ENCODE results near the gene EPOP. TPM values are rescaled to one million over a fixed set of nuclear protein-coding genes. Genes with fewer than 3 reads are reported as not detected.

The EPOP gene
- total RNA-seq, 1 donor from 2014 or later: 8.0 TPM

DNA sequence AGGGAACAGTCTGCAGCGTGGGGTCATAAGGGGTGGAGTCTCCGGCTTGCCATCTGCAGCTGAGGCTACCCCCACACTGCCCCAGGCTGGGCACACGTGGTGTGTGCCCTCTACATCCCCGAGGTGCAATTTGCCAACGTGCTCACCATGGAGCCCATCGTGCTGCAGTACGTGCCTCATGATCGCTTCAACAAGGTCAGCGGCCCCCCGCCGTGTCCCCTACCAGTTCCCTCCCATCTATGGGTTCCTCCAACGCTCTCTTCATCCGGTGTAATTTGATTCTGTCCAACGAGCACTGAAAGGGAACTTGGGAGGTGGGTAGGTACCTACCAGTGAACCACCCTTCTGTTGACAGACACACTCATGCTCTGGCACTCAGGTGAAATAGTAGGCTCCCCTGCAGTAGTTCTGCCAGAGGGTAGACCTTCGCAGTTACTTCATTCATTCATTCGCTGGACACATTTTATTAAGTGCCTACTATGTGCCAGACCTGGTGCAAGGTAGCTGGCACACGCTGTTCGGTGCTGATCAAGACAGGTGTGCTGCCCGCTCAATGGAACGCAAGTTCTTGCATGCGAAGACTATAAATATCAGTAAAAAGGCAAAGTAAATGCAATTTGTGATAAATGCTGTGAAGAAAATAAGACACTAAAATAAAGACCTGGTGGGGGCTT is 33.1 kb upstream of the EPOP start:
- no peak for DNase-seq (ENCODE audit: low spot score)
- H3K4me3 ChIP-seq: no peak overlapping the region
- Mint-ChIP-seq H3K4me3 (peak overlapping the region; percentile 89), H3K9me3 (no peaks in the 10 kb centered on the region), H3K27me3 (ENCODE audit: insufficient read depth, low read depth) (peaks cover 7% of the 10 kb centered on the region), H3K36me3 (peaks cover 4% of the 10 kb centered on the region), H3K27ac (no peak overlapping the region), H3K4me1 (peaks cover 47% of the 10 kb centered on the region)
- peaks cover 20% of the 10 kb centered on the region for H3K4me1 ChIP-seq
- peaks cover 63% of the 10 kb centered on the region for H4K20me1 ChIP-seq (ENCODE audit: low read depth)
- peaks cover 48% of the 10 kb centered on the region for H3K27me3 ChIP-seq
- no peaks in the 10 kb centered on the region for H3K79me2 ChIP-seq (ENCODE audit: low read depth)
- no peak for TF ChIP-seq EZH2phosphoT487 (IDR thresholded peaks at IDR 0.05)
- no peak for TF ChIP-seq EZH2 (IDR thresholded peaks at IDR 0.05)
- TF ChIP-seq, protein P1, sequence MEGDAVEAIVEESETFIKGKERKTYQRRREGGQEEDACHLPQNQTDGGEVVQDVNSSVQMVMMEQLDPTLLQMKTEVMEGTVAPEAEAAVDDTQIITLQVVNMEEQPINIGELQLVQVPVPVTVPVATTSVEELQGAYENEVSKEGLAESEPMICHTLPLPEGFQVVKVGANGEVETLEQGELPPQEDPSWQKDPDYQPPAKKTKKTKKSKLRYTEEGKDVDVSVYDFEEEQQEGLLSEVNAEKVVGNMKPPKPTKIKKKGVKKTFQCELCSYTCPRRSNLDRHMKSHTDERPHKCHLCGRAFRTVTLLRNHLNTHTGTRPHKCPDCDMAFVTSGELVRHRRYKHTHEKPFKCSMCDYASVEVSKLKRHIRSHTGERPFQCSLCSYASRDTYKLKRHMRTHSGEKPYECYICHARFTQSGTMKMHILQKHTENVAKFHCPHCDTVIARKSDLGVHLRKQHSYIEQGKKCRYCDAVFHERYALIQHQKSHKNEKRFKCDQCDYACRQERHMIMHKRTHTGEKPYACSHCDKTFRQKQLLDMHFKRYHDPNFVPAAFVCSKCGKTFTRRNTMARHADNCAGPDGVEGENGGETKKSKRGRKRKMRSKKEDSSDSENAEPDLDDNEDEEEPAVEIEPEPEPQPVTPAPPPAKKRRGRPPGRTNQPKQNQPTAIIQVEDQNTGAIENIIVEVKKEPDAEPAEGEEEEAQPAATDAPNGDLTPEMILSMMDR (IDR thresholded peaks at IDR 0.05): no peak
- H3K4me2 ChIP-seq: no peak overlapping the region
- H3K9ac ChIP-seq: no peak overlapping the region
- H3F3A ChIP-seq (ENCODE audit: low read depth): peaks cover 42% of the 10 kb centered on the region
- no peak overlapping the region for H3K27ac ChIP-seq
- H2AFZ ChIP-seq (replicated peaks): no peak overlapping the region
- H3K36me3 ChIP-seq: no peaks in the 10 kb centered on the region
- H3K9me3 ChIP-seq (ENCODE audit: low read depth): no peaks in the 10 kb centered on the region

DNA sequence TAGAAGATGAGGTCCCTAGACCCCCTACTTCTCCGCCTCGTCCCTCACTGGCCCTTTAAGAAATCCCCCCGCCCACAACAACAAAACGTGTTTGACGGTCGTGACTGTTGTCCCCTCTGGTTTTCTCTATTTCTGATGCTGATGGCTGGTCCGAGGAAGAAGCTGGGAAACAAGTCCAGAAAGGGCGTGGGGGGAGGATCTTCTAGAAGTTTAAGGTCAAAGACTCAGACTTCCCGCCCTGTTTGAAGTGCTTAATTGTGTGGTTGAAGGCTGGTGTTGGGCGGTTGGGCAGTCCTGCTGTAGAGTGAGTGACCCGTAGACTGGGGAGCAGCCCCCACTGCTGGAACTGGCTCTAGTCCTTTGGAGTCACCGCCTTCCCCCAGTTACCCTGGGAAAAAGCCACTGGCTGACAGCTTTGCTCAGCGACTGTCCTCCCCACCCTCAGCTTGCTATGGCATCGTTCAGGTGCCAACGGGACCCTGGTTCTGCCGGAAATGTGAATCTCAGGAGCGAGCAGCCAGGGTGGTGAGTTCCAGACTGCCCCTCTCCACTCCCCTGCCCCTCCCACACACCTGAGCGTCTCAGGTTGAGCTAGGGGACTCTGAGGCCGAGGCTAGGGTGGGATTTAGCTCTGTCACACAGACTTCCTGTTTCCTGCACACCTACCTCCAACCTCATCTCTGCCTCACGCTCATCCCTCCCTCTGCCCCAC is 31.9 kb upstream of the EPOP start:
- peak overlapping the region; percentile 89 for H3K4me3 Mint-ChIP-seq
- peaks cover 51% of the 10 kb centered on the region for H3F3A ChIP-seq (ENCODE audit: low read depth)
- peaks cover 52% of the 10 kb centered on the region for H3K4me1 Mint-ChIP-seq
- no peaks in the 10 kb centered on the region for H3K79me2 ChIP-seq (ENCODE audit: low read depth)
- TF ChIP-seq, protein P1 (IDR thresholded peaks at IDR 0.05): no peak
- TF ChIP-seq EZH2phosphoT487 (IDR thresholded peaks at IDR 0.05) (no peak), EZH2 (IDR thresholded peaks at IDR 0.05) (peak; percentile 1)
- H4K20me1 ChIP-seq (ENCODE audit: low read depth): peaks cover 67% of the 10 kb centered on the region
- H2AFZ ChIP-seq (replicated peaks): no peak overlapping the region
- H3K27me3 Mint-ChIP-seq (ENCODE audit: insufficient read depth, low read depth): peaks cover 9% of the 10 kb centered on the region
- H3K27ac ChIP-seq: no peak overlapping the region
- H3K27me3 ChIP-seq: peaks cover 59% of the 10 kb centered on the region
- H3K9me3 ChIP-seq (ENCODE audit: low read depth): no peaks in the 10 kb centered on the region
- no peaks in the 10 kb centered on the region for H3K9me3 Mint-ChIP-seq
- H3K36me3 ChIP-seq: no peaks in the 10 kb centered on the region
- H3K4me3 ChIP-seq: peak overlapping the region; percentile 87
- peak; percentile 29 for DNase-seq (ENCODE audit: low spot score)
- H3K9ac ChIP-seq: no peak overlapping the region
- H3K4me2 ChIP-seq: peak overlapping the region; percentile 99
- peak overlapping the region; percentile 52 for H3K27ac Mint-ChIP-seq
- H3K4me1 ChIP-seq: peaks cover 20% of the 10 kb centered on the region
- peaks cover 4% of the 10 kb centered on the region for H3K36me3 Mint-ChIP-seq

DNA sequence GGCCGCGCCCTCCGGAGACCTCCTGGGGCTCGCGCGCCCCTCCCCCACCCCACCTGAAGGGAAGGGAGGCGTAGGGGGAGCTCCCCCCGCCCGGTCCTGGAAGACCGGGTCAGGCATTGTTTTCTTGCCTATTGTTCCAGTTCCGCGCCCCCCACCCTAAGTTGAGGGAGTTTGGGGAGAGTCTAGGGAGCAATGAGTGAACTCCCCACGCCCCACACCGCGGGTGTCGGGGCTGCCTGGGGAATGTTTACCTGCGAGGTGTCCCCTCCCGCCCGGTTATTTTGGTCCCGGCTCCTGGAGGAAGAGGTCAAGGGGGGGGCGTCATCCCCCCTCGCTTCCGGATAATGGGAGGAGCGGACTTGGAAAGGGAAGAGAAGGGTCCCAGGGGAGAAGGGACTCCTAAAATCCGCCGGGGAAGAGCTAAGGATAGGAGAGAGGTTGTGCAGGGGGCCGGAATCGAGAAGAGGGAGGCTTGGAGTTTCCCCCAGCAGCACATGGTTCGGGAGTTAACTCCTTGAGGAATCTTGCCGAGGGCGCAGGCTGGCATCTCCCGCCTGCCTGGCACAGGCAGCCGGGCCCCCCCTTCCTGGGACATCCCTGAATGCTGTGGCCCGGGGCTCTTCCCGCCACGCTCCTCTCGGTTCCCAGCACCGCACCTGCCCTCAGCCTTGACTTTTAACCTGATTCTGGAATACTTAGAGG is 31.2 kb upstream of the EPOP start:
- H3K9me3 Mint-ChIP-seq: no peaks in the 10 kb centered on the region
- no peaks in the 10 kb centered on the region for H3K9me3 ChIP-seq (ENCODE audit: low read depth)
- H3K27me3 Mint-ChIP-seq (ENCODE audit: insufficient read depth, low read depth): peaks cover 11% of the 10 kb centered on the region
- peak overlapping the region; percentile 52 for H3K27ac Mint-ChIP-seq
- peak; percentile 62 for DNase-seq (ENCODE audit: low spot score)
- TF ChIP-seq EZH2 (IDR thresholded peaks at IDR 0.05) (peak; percentile 55), EZH2phosphoT487 (IDR thresholded peaks at IDR 0.05) (no peak)
- no peak overlapping the region for H3K27ac ChIP-seq
- H3K4me1 Mint-ChIP-seq: peaks cover 58% of the 10 kb centered on the region
- peaks cover 66% of the 10 kb centered on the region for H3K27me3 ChIP-seq
- H3F3A ChIP-seq (ENCODE audit: low read depth): peaks cover 58% of the 10 kb centered on the region
- H3K4me3 Mint-ChIP-seq: peak overlapping the region; percentile 89
- peak overlapping the region; percentile 99 for H3K4me2 ChIP-seq
- no peaks in the 10 kb centered on the region for H3K36me3 ChIP-seq
- no peak overlapping the region for H3K9ac ChIP-seq
- peaks cover 20% of the 10 kb centered on the region for H3K4me1 ChIP-seq
- peak overlapping the region; percentile 87 for H3K4me3 ChIP-seq
- no peak overlapping the region for H2AFZ ChIP-seq (replicated peaks)
- H3K36me3 Mint-ChIP-seq: no peaks in the 10 kb centered on the region
- H3K79me2 ChIP-seq (ENCODE audit: low read depth): no peaks in the 10 kb centered on the region
- H4K20me1 ChIP-seq (ENCODE audit: low read depth): peaks cover 67% of the 10 kb centered on the region

All from neural progenitor cell (in vitro differentiated cells).